RWPE1 (cell line): ENCODE data around the gene GPSM3.

Source experiments
- CTCF ChIA-PET: fragments of 350-600 bp; sonication (Branson Sonifier 250); formaldehyde crosslinking; extraction: SDS; loops from one replicate; lab custom pipeline; 2021; lab: Yijun Ruan, JAX
- POLR2A ChIA-PET: fragments of 400-600 bp; formaldehyde crosslinking; extraction: SDS; loops from one replicate; lab custom pipeline; 2020; ENCODE audit warnings: antibody characterized with exemption; ENCODE audit not compliant: low non-redundant PET; lab: Yijun Ruan, JAX
- DNase-seq: peaks from one replicate; pipeline ENCODE4 v3.0.0; 2012; ENCODE audit warnings: low spot score
- H3K27ac ChIP-seq: fragments of 450-650 bp; 2 replicates; pipeline ENCODE4 v1.5.1; 2017
- TF ChIP-seq, protein P1 (sequence below): fragments of 450-650 bp; conservative IDR thresholded peaks from 2 replicates; pipeline ENCODE4 v1.5.1; 2017; ENCODE audit warnings: low read depth, mild to moderate bottlenecking

Gene GPSM3

DNA sequence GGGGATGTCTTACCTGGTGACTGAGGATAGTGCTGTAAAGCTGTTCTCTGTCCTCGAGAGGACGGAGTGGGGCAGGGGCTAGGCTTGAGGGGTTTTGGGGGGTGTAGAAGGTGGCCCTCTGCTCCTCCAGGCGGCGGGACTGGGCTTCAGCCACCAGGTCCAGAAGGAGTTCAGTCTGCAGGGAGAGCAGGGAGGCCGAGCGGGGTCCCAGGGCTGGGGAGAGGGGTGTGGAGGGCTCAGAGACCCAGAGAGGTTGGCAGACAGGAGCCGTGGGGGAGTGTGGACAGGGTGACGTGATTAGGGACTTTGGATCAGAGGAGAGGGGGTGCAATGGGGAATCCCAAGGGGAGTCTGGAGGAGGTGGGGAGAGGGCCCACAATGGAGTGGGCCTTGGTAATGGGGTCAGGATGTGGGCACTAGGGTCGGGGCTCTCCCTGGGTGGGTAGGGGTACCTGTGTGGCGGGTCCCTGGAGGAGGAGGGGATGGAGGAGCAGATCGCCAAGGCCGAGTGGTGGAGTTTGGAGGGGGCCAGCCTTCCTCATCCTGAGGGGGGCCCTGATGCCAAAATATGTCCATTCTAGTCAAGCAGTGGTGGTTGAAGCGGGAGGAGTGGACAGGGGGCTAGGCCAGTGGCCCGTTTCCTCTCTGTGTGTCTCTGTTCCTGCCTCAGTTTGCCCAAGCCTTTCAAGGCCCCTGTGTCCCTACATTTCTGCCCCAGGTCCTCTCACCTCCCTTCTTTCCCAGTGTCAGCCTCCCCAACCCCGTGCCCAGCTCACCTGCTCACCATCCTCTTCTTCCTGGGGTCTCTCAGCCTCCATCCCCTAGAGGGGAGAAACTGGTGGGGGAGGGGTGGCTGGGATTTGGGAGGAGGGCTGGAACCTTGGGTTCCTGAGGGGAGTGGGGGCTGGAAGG lies 491 bp downstream of the GPSM3 start:
- peak overlapping the region; percentile 88 for H3K27ac ChIP-seq
- CTCF ChIA-PET, result interaction anchor here (0.7 kb wide), 1 partner anchor 223 kb away, joined by 3 read pairs; no protein-coding TSS in a partner anchor
- POLR2A ChIA-PET, result no interaction called here
- DNase-seq, result no peak
- TF ChIP-seq, protein P1, sequence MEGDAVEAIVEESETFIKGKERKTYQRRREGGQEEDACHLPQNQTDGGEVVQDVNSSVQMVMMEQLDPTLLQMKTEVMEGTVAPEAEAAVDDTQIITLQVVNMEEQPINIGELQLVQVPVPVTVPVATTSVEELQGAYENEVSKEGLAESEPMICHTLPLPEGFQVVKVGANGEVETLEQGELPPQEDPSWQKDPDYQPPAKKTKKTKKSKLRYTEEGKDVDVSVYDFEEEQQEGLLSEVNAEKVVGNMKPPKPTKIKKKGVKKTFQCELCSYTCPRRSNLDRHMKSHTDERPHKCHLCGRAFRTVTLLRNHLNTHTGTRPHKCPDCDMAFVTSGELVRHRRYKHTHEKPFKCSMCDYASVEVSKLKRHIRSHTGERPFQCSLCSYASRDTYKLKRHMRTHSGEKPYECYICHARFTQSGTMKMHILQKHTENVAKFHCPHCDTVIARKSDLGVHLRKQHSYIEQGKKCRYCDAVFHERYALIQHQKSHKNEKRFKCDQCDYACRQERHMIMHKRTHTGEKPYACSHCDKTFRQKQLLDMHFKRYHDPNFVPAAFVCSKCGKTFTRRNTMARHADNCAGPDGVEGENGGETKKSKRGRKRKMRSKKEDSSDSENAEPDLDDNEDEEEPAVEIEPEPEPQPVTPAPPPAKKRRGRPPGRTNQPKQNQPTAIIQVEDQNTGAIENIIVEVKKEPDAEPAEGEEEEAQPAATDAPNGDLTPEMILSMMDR, result no peak

DNA sequence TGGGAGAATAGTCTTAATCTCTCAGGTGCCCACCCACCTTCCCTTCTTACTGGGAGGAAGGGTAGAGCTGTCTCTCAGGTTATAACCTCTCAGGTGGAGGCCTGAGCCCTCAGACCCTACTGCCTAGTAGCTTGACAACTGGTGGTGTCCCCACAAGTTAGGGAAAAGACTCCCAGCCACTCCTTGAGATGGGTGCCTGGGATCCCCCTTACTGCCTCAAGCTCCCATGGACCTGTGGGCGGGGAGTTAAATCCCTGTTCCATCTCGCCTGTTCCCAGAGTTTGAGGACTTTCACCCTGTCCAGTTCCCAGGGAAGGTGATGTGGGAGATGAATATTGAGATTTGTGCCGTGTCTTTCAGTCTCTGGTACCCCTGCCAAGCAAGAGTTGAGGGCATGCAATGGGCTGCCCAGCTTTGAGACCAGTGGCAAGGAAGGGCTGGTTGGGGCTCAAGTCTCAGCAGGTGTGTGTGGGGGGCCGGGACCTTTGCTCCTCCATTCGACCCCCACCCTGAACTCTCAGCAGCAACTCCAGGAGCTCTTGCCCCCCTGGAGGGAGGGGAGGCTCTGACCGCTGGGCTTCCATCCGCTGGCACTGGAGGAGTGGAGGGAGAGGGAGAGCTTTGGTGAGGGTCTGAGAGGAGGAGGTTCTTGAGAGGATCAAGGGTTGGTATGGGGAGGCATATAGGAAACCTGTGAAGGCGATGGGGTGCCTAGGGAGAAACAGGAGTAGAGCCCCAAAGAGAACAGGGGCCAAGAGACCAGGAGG lies 1.3 kb downstream of the GPSM3 start:
- POLR2A ChIA-PET, result no interaction called here
- CTCF ChIA-PET, result interaction anchor here (0.7 kb wide), 1 partner anchor 224 kb away, joined by 3 read pairs; no protein-coding TSS in a partner anchor
- no peak for DNase-seq
- H3K27ac ChIP-seq, result peak overlapping the region; percentile 88
- TF ChIP-seq, protein P1, result no peak

DNA sequence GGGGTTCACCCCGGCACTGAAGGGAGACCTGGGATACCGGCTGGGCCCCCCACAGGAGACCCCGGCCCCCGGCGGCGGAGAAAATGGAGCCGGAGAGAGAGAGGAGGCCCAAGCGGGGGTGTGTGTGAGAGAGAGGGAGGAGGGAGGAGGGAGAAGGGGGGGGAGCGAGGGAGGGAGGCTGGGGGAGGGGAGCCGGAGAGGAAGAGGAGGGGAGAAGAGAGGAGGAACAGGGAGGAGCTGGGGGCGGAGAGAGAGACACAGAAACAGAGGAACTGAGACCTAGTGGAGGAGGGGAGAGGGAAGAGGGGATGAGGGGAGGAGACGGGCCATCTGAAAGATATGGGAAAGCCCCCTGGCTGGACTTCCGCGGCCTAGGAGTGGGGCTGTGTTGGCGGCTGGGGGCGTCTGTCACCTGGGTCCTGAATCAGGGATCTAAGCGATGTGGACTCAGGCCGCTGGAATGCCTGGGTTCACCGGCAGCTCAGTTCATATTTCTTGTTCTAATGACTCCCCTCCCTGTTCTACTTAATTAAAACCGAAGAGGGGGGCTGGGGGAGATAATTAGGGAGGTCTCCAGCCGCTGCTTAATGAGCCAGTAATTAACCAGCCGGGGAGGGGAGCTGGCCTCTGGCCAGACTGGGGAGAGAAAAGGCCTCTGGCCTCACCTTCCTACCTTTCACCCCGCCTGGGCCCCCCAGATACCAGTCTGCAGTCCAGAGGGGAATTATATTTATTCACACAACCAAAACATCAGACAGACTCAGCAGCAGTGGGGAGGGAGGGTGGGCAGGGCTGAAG lies 2.2 kb downstream of the GPSM3 start, which contains the start of gene PBX2:
Gene PBX2 (minus strand): TSS at position 149 of the 798 bp plus-strand sequence. CDS start 287 bp downstream, outside the sequence.
- CTCF ChIA-PET, result no interaction called here
- POLR2A ChIA-PET, result no interaction called here
- DNase-seq, result peak; percentile 64
- TF ChIP-seq, protein P1, result no peak
- peak within 1 kb of the TSS; percentile 88 for H3K27ac ChIP-seq

DNA sequence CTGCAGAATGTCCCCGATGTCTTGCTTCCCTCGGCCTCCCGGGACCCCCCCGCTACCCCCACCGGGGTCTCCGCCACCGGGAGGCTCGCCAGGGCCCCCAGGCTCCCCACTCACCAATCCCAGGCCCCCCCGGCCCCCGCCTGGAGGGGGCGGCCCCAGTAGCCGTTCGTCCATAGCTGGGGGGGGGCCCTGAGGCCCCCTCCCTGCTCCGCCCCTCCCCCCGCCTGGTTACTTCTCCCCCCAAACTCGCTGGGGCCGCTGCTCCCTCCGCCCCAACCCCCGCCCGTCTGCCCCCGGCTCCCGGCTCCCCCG lies 2.7 kb downstream of the GPSM3 start:
- peak overlapping the region; percentile 88 for H3K27ac ChIP-seq
- ChIA-PET POLR2A (no interaction called here), CTCF (no interaction called here)
- DNase-seq, result no peak
- TF ChIP-seq, protein P1, result no peak

DNA sequence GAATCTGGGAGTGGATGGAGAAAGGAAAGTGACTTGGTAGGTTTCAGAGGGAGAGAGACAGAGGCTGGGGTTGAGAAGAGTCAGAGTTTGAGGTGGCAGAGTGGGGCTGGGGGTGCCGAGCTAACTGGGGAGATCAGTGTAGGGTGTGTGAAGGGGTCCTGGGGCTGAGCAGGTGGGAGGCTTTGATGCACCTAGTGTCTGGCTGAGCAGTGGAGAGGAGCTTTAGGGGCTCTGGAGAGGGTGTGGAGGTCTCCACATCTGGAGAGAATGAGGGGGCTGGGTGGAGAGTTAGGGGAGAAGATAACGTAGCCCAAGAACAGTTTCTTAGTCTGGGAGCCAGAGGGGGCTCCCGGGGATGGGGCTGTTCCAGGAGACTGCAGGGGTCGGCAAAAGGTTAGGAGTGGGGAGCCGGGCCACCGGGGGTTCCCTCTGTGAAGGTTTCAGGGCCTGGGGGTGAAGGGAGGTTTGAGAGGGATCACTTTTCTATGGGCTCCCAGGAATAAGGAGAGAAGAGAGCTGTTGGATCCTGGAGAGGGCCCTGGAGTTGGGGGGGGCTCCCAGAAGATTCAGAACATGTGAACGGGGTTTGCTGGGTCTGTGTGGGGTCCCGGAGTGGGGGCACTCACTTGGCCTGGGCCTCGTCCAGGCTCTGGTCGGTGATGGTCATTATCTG lies 3.2 kb downstream of the GPSM3 start:
- POLR2A ChIA-PET, result no interaction called here
- CTCF ChIA-PET, result interaction anchor here (0.7 kb wide), 1 partner anchor 1284 kb away, joined by 4 read pairs; no protein-coding TSS in a partner anchor
- TF ChIP-seq, protein P1, result no peak
- DNase-seq, result no peak
- H3K27ac ChIP-seq, result peak overlapping the region; percentile 88
